Hematopoietic multipotent progenitor cell (in vitro differentiated cells): ENCODE measurements around the gene KAT2A. TPM values are rescaled to one million over a fixed set of nuclear protein-coding genes. Genes with fewer than 3 reads are reported as not detected.

Source experiments
- DNase-seq, 3 donors: peaks; one replicate each; pipeline ENCODE4 v3.0.0-alpha.2; 2011 to 2015; ENCODE audit warnings: low read depth in 2 of 3, low spot score in 2 of 3
- total RNA-seq: library from RNA; depleted of rRNA; stranded (reverse); fragments of >200 nt; gene quantifications from one replicate; pipeline ENCODE4 v1.2.3, GENCODE V29; 2012

The KAT2A gene
- total RNA-seq, 1 donor = 24.8 TPM

DNA sequence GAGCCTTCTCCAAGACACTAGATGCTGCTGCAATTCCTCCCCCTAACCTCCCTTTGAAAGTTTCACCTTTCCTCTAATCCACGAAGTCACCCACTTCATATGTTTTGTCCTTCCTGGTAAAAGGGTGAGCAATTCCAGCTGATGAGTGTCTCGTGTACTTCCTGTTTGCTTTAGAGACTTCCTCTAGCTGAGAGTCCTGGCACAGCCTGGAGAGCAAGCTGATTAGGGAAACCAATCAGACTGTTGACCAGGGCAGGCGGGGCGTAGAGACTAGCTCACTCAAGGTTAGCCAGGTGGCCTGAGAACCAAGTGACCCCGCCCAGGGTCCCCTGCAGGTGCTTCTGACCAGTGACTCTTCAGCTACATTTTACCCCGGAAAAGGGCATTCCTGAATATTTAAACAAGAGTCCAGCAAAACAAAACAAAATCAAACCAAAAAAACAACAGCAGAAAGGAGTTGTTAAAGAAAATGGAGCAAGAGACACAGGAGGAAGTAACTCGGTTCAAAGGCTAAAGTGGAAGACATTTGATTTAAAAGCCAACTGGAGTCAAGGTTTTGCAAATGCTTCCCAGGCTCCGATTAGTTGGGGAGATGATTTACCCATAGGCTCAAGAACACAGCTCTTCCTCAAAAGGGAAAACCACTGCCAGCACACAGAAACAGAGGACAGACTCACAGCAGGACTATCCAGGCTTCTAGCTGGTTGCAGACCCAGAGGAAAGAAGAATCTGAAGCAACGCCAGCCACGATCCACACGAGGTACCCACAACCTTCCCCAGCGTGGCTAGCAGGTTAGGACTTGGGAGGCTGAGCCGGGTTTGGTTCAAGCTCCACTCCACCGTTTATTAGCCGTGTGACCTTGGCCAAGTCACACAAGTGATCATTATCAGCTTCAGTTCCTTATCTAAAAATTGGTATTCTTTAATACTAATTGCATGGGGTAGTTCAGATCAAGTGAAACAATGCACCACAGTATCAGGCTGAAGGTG is 14.8 kb upstream of the KAT2A start:
- DNase-seq = no peak

DNA sequence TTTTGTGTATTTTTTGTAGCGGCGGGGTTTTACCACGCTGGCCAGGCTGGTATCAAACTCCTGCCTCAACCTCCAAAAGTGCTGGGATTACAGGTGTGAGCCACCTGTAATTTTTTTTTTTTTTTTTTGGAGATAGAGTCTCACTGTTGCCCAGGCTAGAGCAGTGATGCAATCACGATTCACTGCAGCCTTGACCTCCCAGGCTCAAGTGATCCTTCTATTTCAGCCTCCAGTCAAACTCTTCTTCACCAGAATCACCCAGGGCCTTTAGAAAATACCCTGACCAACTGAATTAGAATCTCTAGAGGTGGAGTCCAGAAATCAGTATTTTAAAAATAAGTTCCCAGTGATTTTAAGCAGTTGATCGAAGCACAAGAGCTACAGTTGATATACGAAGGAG is 14.0 kb upstream of the KAT2A start:
- DNase-seq = no peak

DNA sequence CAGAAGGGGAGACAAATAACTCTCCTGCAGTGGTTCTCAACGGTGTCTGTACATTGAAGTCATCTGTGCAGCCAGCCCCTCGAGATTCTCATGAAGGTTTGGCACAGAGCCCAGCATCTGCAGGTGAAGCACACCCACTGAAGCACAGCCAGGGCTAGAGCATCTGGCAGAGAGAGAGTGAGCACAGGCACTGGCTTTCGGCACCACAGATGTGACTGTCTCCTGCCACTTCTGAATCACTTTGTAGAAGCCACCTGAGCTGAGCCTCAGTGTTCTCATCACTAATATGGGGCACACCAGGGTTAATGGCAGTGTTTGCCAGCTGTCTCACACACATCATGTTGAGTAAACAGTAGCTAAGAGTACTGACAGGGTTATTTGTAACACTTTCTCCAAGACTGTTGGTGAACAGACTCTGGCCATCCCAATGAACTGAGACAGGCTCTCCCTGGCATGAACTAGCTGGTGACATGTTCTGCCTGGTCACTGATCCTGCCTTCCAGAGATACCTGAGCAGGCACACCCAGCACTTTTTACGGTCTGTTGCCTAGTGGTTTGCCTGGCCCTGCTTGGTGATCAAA is 12.4 kb upstream of the KAT2A start:
- peak in 2 of 3 donors; percentile 39 to 70 for DNase-seq

DNA sequence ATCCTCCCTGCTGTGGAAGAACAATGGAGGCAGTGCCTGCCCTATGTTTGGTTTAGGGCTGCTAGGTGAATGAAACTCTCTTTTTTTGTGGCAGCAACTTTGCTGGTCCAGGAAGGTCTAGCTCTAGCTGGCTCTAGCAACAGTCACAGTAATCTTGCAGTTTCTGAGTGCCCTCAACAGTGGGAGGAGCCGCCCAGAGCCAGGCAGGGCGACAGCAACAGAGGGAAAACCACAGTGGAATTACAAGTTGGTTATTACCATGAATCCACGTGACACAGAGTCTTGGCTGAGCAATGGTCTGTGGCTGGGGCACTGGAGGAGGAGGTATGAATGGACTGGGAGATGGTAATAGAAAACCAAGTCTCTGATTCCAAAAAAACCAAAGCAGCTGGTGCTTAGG is 11.8 kb upstream of the KAT2A start:
- peak in 2 of 3 donors; percentile 56 to 70 for DNase-seq

DNA sequence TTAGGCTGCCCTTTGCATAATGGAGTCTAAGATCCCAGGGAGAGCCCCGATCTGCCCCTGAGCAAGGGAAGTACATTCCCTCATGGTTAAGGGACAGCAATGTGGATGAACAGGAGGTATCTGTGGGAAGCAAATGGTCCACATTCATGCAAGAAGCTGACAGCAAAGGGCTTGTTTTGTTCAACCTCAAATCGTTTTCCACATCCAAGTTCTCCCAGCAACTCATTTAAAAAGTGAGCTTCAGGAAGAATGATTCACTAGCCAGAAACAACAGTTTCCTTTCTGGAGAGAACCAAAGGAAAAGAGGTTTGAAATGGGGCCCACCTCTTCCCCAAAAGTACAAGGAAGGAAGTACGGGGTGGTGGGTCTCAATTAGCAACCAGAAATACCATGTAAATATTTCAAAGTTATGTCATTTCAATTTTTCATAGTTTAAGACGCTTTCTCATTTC is 10.8 kb upstream of the KAT2A start:
- DNase-seq = peak in 2 of 3 donors; percentile 30 to 53

DNA sequence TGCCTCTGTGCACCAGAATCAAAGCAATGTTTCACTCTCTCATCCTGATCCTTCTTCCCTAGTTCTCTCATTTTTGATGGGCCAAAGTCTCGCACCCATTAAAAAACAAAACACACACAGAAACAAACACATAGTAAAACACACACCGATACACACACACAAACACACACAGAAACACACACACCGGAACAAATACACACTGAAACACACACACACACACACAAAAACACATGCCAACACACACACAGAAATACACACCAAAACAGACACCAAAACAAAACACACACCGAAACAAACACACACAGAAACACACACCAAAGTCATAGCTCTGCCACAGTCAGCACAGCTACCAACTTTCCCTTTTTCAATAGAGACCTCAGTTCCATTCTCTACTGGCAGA is 10.1 kb upstream of the KAT2A start:
- DNase-seq = no peak

DNA sequence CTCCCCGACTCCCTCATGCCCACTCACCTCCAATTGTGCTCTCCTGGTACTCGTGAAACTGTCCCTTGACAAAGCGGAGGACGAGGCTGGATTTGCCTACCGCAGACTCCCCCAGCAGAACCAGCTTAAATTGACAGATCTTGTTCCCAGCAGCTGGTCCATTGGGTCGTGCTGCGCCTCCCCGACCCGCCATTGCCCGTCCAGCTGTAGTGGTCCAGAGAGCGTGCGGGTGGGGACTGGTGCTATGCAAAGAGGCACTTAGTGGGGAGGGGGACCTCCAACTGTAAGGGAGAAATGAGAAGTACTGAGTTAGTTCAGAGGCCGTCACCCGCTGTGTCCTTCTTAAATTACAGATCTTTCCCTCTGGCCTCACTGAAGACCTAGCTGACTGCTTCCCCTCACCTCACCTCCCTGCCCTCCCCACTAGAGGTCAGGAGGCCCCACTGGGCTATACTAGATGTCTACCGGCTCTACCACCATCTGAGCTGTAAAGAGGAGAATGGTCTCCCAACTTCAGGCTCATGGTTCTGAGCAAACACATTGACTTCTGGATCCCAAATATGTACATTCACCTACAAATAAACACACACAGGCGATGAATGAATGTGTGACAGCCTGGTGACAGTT is 9.3 kb upstream of the KAT2A start:
- DNase-seq = peak in 1 of 3 donors; percentile 16

DNA sequence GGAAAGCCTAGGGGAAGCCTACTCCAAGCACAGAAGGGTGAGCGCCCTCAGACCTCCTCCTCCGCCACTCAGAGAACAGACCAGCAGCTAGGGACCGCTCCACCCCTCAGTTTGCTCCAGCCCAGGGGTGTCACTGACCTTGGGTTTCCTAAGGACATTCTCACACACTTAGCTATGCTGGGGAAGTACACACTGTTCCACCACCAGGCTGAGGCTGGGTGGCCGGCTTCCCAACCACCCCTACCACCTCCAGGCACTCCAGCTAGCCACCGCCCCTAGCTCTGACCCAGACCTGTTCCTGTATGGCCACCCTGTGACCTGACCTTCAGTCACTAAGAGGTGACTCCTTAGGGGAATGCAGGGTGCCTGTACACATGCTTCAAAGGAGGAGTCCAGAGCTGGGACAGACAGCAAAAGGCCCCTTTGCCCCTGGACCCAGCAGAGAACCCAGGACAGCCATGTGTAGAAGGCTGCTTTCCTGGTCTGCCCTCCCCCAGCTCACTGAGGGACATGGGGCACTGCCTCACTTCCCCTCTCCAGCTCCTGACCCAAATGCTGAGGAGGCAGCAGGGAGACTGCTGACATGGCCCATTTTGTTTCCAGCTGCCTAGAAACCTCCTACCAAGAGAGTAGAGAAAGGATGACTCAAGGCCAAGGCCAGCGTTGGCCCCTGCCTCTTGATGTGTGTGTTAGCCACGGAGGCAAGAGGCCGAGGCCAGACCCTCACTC is 8.1 kb upstream of the KAT2A start:
- no peak for DNase-seq

DNA sequence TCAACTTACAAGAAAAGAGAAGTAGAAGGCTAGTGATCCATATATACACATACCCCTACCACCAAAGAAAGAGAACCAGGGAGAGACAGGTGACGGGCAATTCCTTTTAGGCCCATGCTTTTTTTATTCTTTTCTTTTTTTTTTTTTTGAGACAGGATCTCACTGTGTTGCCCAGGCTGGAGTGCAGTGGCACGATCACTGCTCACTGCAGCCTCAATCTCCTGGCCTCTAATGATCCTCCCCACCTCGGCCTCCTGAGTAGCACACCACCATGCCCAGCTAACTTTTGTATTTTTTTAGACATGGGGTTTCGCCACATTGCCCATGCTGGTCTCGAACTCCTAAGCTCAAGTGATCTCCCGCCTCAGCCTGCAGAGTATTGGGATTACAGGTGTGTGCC is 6.2 kb upstream of the KAT2A start:
- no peak for DNase-seq

DNA sequence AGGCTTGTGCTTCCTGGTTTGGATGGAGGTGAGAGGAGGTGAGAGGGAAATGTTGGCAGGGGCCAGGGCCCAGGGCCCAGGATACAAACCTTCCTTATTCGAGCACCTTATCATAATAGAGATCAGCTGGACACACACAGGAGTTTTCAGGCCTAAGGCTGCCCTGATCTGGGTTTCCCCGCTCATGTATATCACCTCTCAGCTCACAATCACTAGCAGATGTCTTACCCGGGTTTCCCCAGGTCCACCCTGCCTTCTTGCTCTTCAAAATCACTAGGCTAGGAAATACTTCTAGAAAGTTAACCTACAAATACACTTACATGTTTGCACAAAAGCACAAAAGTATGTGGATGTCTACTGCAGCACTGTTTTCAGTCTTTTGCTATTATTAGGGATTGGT is 5.7 kb upstream of the KAT2A start:
- no peak for DNase-seq

DNA sequence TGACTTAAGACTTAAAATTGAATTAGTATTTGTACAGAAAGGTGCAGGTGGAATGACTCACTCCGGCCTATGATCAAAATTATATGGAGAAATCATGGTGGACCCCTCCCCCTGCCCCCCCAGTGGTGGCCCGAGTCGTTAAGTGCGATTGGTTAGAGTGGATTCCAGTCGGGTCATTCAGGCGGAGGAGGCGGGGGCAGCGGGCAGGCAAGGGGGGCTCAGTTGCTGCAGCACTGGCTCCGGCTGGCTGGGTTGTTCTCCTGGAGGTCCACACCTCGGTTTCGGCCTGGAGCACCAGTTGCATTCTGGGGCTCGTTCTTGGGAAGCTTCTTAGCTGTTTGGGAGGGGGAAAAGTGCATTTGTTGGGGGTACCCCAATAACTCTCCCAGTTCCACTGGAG is 4.4 kb upstream of the KAT2A start:
- DNase-seq = no peak

DNA sequence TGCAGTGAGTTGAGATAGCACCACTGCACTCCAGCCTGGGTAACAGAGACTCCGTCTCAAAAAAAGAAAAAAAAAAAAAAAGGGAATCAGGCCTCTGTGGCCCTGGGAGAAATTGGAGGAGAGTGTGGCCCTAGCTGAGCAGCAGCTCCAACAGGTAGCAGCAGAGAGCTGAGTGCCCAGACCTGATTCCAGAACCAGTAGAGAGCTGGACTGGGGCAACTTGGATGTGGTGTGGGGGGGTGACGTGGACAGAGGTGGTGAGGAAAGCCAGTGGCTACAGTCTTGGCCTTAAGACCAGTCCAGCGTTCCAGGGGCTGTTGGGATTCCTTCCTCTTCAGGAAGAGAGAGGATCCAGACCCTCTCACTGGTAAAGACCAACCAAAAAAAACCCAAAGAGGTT is 3.1 kb upstream of the KAT2A start:
- DNase-seq = no peak

DNA sequence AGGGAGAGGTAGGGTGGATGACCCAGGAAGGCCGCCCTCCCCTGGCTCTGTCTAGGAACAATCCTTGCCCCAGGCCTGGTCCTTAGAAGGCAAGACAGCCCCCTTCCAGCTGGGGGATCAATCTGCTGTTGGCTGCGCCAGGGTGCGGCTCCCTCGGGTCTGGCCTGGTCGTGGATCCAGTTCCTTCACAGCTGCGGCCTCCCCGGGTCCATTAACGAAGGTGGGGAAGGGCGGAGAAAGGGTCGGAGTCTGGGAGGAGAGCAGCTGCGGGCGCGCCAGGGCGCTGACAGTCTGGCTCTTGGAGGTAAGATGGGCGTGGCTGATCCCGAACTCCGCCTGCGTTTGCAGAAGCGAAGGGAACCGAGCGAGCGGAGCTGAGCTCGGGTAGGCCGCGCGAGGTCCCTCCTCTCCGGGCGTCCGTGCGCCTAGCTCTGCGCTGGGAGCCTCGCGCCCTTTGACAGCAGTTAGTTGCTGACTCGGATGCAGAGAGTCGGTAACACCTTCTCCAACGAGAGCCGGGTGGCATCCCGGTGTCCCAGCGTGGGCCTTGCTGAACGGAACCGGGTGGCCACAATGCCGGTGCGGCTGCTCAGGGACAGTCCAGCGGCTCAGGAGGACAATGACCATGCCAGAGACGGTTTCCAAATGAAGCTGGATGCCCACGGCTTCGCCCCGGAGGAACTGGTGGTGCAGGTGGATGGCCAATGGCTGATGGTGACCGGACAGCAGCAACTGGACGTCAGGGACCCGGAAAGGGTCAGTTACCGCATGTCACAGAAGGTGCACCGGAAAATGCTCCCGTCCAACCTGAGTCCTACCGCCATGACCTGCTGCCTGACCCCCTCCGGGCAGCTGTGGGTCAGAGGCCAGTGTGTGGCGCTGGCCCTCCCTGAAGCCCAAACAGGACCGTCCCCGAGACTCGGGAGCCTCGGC is 1.5 kb upstream of the KAT2A start, which contains the start of gene HSPB9:
Gene HSPB9 (plus strand): TSS at position 434 of the 933 bp plus-strand sequence. CDS start 47 bp downstream, at position 481.
- DNase-seq = no peak

DNA sequence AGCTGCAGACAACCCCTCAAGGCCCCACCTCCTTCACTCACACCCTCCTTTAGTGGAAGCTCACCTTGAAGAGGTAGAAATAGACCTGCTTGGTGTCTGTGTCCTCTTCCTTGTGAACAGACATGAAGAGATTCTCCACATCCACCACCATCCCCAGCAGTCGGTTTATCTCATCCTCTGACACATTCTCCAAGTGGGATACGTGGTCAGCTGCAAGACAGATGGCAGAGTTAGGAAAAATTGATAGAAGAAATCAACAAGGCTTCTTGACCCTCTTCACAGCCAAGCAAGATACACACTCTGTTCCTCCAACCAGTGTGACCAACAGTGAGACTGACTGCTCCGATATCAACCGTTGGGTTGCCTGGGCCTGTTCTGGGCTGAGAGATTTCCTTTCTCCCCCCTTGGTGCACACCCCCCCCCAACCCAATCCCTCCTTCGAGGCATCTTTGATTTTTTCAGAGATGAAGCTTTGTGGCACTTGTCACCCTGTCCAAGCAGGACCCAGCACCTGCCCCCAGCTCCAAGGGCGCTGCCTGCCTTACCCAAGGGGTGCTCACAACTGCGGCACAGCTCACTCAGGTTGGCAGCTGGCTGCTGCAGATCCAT is 902 bp downstream of the KAT2A start:
- no peak for DNase-seq

DNA sequence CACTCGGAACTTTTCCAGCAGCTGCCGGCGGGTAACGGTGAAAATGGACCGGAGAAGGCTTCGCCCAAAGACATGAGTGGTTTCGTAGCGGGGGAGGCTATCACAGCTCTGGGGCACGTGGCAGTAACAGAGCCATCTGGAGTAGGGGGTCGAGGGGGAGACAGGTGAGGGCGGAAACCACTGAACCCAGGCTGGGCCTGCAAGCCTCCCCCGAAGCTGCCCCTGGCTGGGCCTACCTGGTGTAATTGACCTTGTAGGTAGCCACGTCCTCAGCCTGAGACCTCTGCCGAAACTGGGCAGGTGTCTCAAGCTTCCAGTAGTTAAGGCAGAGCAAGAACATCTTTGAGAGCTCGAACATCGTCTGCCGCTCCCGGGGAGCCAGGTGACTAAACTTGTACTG is 1.9 kb downstream of the KAT2A start:
- DNase-seq = no peak

DNA sequence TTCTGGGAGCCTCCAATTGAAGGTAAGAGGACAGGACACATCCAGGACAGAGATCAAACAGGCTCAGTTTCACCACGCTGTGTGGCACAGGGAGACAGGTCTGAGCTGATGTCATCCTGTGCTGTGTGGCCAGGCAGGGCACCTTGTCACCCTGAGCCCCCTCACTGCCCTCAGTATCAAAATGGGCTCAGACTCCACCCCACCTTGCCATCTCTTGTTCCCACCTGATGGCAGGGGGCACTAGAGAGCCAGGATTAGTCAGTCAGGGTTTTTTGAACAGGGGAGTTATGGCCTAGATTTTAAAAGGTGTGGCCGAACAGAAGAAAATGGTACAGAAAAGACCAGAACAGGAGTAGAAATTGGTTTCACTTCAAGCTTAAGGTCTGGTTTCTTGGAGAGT is 2.6 kb downstream of the KAT2A start:
- peak in 2 of 3 donors; percentile 48 to 73 for DNase-seq

DNA sequence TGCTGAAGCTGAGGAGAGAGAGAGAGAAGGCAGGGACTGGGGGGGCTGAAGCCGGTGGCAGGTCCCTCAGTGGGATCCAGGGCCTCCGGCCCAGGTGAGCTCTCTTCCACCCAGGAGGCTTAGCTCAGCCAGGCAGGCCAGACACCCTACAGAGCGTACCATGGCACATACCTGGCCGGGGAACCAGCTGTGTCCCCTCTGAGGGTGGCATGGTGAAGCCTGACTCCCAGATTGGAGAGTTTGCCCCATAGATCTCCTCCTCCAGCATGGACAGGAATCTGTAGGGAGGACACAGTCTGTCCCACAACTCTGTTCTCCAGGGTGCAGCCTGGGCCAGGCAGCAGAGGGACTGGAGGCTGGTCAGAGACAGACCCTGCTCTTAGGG is 3.0 kb downstream of the KAT2A start:
- DNase-seq = no peak

DNA sequence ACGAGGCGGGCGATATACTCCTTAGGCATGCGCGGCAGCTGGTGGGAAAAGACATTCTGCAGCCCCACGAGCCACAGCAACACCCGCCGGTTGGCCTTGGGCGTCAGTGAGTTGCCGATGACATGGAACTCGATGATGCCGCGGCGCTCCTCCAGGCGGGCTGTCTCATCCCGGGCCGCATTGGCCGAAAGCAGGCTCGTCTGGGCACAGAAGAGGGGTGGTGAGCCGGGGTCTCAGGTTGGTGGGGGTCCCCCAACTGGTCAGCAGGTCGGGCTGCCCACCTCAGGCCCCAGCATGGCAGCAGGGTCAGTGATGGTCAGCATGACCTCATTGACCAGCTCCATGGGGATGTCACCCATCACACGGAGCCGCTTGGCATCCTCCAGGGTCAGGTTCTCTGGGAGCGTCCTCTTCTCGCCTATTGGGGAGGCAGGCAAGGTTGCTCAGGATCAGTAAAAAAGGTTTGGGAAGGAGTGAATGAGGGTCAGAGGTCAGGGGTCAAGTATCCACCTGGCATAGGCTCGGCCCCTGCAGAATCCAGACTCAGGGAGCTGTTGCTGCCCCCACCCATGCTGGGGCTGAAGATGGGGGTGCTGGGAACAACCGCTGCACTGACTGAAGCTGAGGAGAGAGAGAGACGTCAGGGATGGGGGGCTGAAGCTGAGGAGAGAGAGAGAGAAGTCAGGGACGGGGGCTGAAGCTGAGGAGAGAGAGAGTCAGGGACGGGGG is 3.6 kb downstream of the KAT2A start:
- DNase-seq = no peak
